ENCODE measurements around the gene C16orf46. TPM values are rescaled to one million over a fixed set of nuclear protein-coding genes. Genes with fewer than 3 reads are reported as not detected.

C16orf46 gene
- total and polyA plus RNA-seq, 2 experiments from 2014 or later, result 0.59 to 1.4 TPM

DNA sequence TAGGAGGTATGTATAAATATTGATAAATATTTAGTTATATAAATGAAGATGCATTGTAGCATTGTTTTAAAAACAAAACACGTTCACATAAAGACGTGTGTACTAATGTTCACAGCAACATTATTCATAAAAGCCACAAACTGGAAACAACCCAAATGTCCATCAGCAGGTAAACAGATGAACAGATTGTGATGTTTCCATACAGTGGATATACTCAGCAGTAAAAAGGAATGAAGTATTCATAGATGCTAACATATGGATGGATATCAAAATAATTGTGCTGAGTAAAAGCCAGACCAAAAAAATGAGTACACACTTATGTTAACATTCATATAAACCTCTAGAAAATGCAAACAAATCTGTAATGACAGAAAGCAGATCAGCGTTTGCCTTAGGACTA lies 64.1 kb downstream of the C16orf46 start:
- no peaks in the 10 kb centered on the region; the same call in 1 of the 2 replicates for H3K4me1 ChIP-seq (ENCODE audit: insufficient read depth)
- ATAC-seq (no peak), DNase-seq (ENCODE audit: low spot score) (no peak)
- H3K27me3 ChIP-seq (ENCODE audit: insufficient read depth), result no peaks in the 10 kb centered on the region
- no peaks in the 10 kb centered on the region for H3K27me3 Mint-ChIP-seq (ENCODE audit: insufficient read depth, low read depth, poor library complexity)
- no peaks in the 10 kb centered on the region for H3K9me2 ChIP-seq (ENCODE audit: insufficient read depth)
- H2AFZ ChIP-seq, result no peak overlapping the region
- TF ChIP-seq JUNB (IDR thresholded peaks at IDR 0.05; ENCODE audit: unreplicated experiment) (no peak), ZNF331 (CRISPR knock-in tag; IDR thresholded peaks at IDR 0.05; ENCODE audit: low read depth) (no peak), STAT1 (IDR thresholded peaks at IDR 0.05; ENCODE audit: unreplicated experiment) (no peak), EZH2phosphoT487 (IDR thresholded peaks at IDR 0.05; ENCODE audit: unreplicated experiment) (no peak), CREB1 (CRISPR knock-in tag; IDR thresholded peaks at IDR 0.05; ENCODE audit: low read depth) (no peak), ETS1 (IDR thresholded peaks at IDR 0.05) (no peak), NANOG (IDR thresholded peaks at IDR 0.05; ENCODE audit: borderline replicate concordance) (no peak), EZH2 (IDR thresholded peaks at IDR 0.05; ENCODE audit: low read depth, unreplicated experiment) (no peak), ZNF462 (CRISPR knock-in tag; IDR thresholded peaks at IDR 0.05) (no peak), ZNF114 (CRISPR knock-in tag; IDR thresholded peaks at IDR 0.05) (no peak)
- TF ChIP-seq, protein P1, sequence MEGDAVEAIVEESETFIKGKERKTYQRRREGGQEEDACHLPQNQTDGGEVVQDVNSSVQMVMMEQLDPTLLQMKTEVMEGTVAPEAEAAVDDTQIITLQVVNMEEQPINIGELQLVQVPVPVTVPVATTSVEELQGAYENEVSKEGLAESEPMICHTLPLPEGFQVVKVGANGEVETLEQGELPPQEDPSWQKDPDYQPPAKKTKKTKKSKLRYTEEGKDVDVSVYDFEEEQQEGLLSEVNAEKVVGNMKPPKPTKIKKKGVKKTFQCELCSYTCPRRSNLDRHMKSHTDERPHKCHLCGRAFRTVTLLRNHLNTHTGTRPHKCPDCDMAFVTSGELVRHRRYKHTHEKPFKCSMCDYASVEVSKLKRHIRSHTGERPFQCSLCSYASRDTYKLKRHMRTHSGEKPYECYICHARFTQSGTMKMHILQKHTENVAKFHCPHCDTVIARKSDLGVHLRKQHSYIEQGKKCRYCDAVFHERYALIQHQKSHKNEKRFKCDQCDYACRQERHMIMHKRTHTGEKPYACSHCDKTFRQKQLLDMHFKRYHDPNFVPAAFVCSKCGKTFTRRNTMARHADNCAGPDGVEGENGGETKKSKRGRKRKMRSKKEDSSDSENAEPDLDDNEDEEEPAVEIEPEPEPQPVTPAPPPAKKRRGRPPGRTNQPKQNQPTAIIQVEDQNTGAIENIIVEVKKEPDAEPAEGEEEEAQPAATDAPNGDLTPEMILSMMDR (conservative IDR thresholded peaks at IDR 0.05; ENCODE audit: low read depth in 2 of 2), result no peak
- TF ChIP-seq, protein P2, sequence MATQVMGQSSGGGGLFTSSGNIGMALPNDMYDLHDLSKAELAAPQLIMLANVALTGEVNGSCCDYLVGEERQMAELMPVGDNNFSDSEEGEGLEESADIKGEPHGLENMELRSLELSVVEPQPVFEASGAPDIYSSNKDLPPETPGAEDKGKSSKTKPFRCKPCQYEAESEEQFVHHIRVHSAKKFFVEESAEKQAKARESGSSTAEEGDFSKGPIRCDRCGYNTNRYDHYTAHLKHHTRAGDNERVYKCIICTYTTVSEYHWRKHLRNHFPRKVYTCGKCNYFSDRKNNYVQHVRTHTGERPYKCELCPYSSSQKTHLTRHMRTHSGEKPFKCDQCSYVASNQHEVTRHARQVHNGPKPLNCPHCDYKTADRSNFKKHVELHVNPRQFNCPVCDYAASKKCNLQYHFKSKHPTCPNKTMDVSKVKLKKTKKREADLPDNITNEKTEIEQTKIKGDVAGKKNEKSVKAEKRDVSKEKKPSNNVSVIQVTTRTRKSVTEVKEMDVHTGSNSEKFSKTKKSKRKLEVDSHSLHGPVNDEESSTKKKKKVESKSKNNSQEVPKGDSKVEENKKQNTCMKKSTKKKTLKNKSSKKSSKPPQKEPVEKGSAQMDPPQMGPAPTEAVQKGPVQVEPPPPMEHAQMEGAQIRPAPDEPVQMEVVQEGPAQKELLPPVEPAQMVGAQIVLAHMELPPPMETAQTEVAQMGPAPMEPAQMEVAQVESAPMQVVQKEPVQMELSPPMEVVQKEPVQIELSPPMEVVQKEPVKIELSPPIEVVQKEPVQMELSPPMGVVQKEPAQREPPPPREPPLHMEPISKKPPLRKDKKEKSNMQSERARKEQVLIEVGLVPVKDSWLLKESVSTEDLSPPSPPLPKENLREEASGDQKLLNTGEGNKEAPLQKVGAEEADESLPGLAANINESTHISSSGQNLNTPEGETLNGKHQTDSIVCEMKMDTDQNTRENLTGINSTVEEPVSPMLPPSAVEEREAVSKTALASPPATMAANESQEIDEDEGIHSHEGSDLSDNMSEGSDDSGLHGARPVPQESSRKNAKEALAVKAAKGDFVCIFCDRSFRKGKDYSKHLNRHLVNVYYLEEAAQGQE (IDR thresholded peaks at IDR 0.05; ENCODE audit: unreplicated experiment), result no peak
- no peaks in the 10 kb centered on the region for H3K9me3 Mint-ChIP-seq
- no peak overlapping the region for H3K27ac Mint-ChIP-seq
- H3K4me3 ChIP-seq, result no peak overlapping the region
- no peak overlapping the region for H3K27ac ChIP-seq (ENCODE audit: low read depth)
- H3K4me1 Mint-ChIP-seq, result peaks cover 6% of the 10 kb centered on the region; the same call in 1 of the 3 replicates
- peaks cover 15% of the 10 kb centered on the region for H4K20me1 ChIP-seq (replicated peaks; ENCODE audit: insufficient read depth)
- H3K4me2 ChIP-seq, result no peak overlapping the region
- peaks cover 66% of the 10 kb centered on the region for H3K36me3 Mint-ChIP-seq (ENCODE audit: low read depth)
- H3K79me2 ChIP-seq (replicated peaks; ENCODE audit: insufficient read depth), result peaks cover 37% of the 10 kb centered on the region
- no peaks in the 10 kb centered on the region for H3F3A ChIP-seq (replicated peaks; ENCODE audit: low read depth)
- no peak overlapping the region for H3K4me3 Mint-ChIP-seq
- H3K36me3 ChIP-seq (ENCODE audit: insufficient read depth), result peaks cover 47% of the 10 kb centered on the region

Data from GM23338 (cell line).